HEK293 (cell line): ENCODE results near the gene NPPB.

ENCODE experiments used
- CTCF ChIP-seq: fragments of 450-650 bp; formaldehyde crosslinking; IDR thresholded peaks from 2 replicates; pipeline ENCODE4 v1.5.1; 2016; ENCODE audit warnings: missing biosample characterization, missing genetic modification characterization
- MEIS1 ChIP-seq: sonication (generic); formaldehyde crosslinking; IDR thresholded peaks from 2 replicates; pipeline ENCODE4 v1.8.1; 2022; ENCODE audit warnings: missing genetic modification reagents, mild to moderate bottlenecking, borderline replicate concordance
- SCRT2 ChIP-seq: fragments of 450-650 bp; formaldehyde crosslinking; IDR thresholded peaks from 2 replicates; pipeline ENCODE4 v1.5.1; 2016; ENCODE audit warnings: missing biosample characterization, missing genetic modification characterization
- ZNF114 ChIP-seq: fragments of 450-650 bp; formaldehyde crosslinking; IDR thresholded peaks from 2 replicates; pipeline ENCODE4 v1.5.0; 2017; ENCODE audit warnings: missing biosample characterization, missing genetic modification characterization
- ZNF184 ChIP-seq: fragments of 450-650 bp; IDR thresholded peaks from 2 replicates; pipeline ENCODE4 v1.5.1; 2018; ENCODE audit warnings: missing biosample characterization, mild to moderate bottlenecking, missing genetic modification characterization
- ZNF747 ChIP-seq: fragments of 450-650 bp; formaldehyde crosslinking; IDR thresholded peaks from 2 replicates; pipeline ENCODE4 v1.5.1; 2016; ENCODE audit warnings: missing biosample characterization, missing genetic modification characterization
- TF ChIP-seq, protein P1 (sequence below): fragments of 450-650 bp; formaldehyde crosslinking; IDR thresholded peaks from 2 replicates; pipeline ENCODE4 v1.5.1; 2016; ENCODE audit warnings: missing biosample characterization, missing genetic modification characterization, low read depth
- TF ChIP-seq, protein P2 (sequence below): fragments of 450-650 bp; formaldehyde crosslinking; IDR thresholded peaks from 2 replicates; pipeline ENCODE4 v1.5.1; 2016; ENCODE audit warnings: missing biosample characterization, missing genetic modification characterization
- TF ChIP-seq, protein P3 (sequence below): fragments of 450-650 bp; formaldehyde crosslinking; optimal IDR thresholded peaks from 2 replicates; pipeline ENCODE3; 2016; ENCODE audit warnings: missing biosample characterization, mild to moderate bottlenecking, missing genetic modification characterization

GRCh38 chr1:11868331-11868980 lies 9.7 kb upstream of the NPPB start:
- TF ChIP-seq, protein P1, sequence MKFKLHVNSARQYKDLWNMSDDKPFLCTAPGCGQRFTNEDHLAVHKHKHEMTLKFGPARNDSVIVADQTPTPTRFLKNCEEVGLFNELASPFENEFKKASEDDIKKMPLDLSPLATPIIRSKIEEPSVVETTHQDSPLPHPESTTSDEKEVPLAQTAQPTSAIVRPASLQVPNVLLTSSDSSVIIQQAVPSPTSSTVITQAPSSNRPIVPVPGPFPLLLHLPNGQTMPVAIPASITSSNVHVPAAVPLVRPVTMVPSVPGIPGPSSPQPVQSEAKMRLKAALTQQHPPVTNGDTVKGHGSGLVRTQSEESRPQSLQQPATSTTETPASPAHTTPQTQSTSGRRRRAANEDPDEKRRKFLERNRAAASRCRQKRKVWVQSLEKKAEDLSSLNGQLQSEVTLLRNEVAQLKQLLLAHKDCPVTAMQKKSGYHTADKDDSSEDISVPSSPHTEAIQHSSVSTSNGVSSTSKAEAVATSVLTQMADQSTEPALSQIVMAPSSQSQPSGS (tag by site-specific recombination) = no peak
- TF ChIP-seq, protein P2, sequence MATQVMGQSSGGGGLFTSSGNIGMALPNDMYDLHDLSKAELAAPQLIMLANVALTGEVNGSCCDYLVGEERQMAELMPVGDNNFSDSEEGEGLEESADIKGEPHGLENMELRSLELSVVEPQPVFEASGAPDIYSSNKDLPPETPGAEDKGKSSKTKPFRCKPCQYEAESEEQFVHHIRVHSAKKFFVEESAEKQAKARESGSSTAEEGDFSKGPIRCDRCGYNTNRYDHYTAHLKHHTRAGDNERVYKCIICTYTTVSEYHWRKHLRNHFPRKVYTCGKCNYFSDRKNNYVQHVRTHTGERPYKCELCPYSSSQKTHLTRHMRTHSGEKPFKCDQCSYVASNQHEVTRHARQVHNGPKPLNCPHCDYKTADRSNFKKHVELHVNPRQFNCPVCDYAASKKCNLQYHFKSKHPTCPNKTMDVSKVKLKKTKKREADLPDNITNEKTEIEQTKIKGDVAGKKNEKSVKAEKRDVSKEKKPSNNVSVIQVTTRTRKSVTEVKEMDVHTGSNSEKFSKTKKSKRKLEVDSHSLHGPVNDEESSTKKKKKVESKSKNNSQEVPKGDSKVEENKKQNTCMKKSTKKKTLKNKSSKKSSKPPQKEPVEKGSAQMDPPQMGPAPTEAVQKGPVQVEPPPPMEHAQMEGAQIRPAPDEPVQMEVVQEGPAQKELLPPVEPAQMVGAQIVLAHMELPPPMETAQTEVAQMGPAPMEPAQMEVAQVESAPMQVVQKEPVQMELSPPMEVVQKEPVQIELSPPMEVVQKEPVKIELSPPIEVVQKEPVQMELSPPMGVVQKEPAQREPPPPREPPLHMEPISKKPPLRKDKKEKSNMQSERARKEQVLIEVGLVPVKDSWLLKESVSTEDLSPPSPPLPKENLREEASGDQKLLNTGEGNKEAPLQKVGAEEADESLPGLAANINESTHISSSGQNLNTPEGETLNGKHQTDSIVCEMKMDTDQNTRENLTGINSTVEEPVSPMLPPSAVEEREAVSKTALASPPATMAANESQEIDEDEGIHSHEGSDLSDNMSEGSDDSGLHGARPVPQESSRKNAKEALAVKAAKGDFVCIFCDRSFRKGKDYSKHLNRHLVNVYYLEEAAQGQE (tag by site-specific recombination) = no peak
- no peak for TF ChIP-seq MEIS1 (CRISPR knock-in tag)
- TF ChIP-seq ZNF184 (tag by site-specific recombination) = no peak
- TF ChIP-seq CTCF = no peak
- TF ChIP-seq ZNF747 (tag by site-specific recombination) = no peak
- no peak for TF ChIP-seq ZNF114 (tag by site-specific recombination)
- TF ChIP-seq, protein P3, sequence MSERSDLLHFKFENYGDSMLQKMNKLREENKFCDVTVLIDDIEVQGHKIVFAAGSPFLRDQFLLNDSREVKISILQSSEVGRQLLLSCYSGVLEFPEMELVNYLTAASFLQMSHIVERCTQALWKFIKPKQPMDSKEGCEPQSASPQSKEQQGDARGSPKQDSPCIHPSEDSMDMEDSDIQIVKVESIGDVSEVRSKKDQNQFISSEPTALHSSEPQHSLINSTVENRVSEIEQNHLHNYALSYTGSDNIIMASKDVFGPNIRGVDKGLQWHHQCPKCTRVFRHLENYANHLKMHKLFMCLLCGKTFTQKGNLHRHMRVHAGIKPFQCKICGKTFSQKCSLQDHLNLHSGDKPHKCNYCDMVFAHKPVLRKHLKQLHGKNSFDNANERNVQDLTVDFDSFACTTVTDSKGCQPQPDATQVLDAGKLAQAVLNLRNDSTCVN = no peak
- TF ChIP-seq SCRT2 (tag by site-specific recombination) = no peak
